GM13977 (cell line): ENCODE results near the gene BAZ1A.

Experiments used
- DNase-seq: peaks from one replicate; pipeline ENCODE4 v3.0.0; 2012; ENCODE audit warnings: low spot score
- CTCF ChIP-seq: IDR thresholded peaks from 2 replicates; pipeline ENCODE4 v1.5.1; 2012; ENCODE audit warnings: mild to moderate bottlenecking, control low read depth; ENCODE audit not compliant: insufficient read depth; ENCODE audit errors: extremely low read depth, missing control alignments
- in situ Hi-C: fragments of 300-500 bp; cut with MboI; formaldehyde crosslinking; loops from one replicate; pipeline ENCODE4 v1.12.0; 2022; ENCODE audit warnings: low sequenced_read_pairs, low pct_unique_long_range_greater_than_20kb, mixed read lengths, inconsistent platforms; ENCODE audit not compliant: unreplicated experiment

BAZ1A gene

GRCh38 chr14:34874386-34875030 lies 652 bp downstream of the BAZ1A start:
- DNase-seq: peak; percentile 72
- TF ChIP-seq CTCF: peak; percentile 26
- in situ Hi-C loops: no loop called here

- TF ChIP-seq CTCF: no peak
- peak; percentile 85 for DNase-seq
- in situ Hi-C loops: no loop called here
Observed at GRCh38 chr14:34873589-34874385, 1.4 kb downstream of the BAZ1A start.

GRCh38 chr14:34872822-34873588 lies 2.2 kb downstream of the BAZ1A start:
- TF ChIP-seq CTCF: no peak
- peak; percentile 31 for DNase-seq
- in situ Hi-C loops: no loop called here

GRCh38 chr14:34867199-34867598 lies 8.0 kb downstream of the BAZ1A start:
- no peak for DNase-seq
- TF ChIP-seq CTCF: no peak
- in situ Hi-C loops: no loop called here

- in situ Hi-C loops: no loop called here
- TF ChIP-seq CTCF: no peak
- no peak for DNase-seq
Observed at GRCh38 chr14:34865889-34866574, 9.1 kb downstream of the BAZ1A start.

GRCh38 chr14:34863844-34864243 lies 11.3 kb downstream of the BAZ1A start:
- no peak for TF ChIP-seq CTCF

More at GRCh38 chr14:34863844-34864243, 11.3 kb downstream of the BAZ1A start:
- in situ Hi-C loops: no loop called here
- no peak for DNase-seq
